ENCODE measurements around the gene H2AZ1. TPM values are rescaled to one million over a fixed set of nuclear protein-coding genes. Genes with fewer than 3 reads are reported as not detected.

Gene H2AZ1
- total RNA-seq, 4 donors from 2014 or later = 75.4 to 107 (median 81.4) TPM

Other genes starting within 250 kb of the H2AZ1 start
- gene DAPP1, start 133.4 kb downstream of the H2AZ1 start, total RNA-seq = 1 to 10 TPM in 3 of 4 donors, under 1 TPM in 1; 0.42 to 4.2 (median 1.2) TPM
- 10 to 100 TPM; 26.8 to 30.3 (median 28.2) TPM for gene LAMTOR3, start 55.8 kb downstream of the H2AZ1 start, total RNA-seq
- gene DNAJB14, start 3.7 kb downstream of the H2AZ1 start, total RNA-seq = 10 to 100 TPM; 27.0 to 38.5 (median 31.7) TPM
- 1 to 10 TPM; 2.7 to 6.3 (median 3.8) TPM for gene DDIT4L, start 240.2 kb upstream of the H2AZ1 start, total RNA-seq